Ureter (tissue), 1 donor: ENCODE data around the gene ACVRL1. TPM values are rescaled to one million over a fixed set of nuclear protein-coding genes. Genes with fewer than 3 reads are reported as not detected.

ENCODE experiments used
- DNase-seq: peaks from one replicate; pipeline ENCODE4 v3.0.0-alpha.2; 2020; ENCODE audit warnings: low spot score
- total RNA-seq: library from RNA; stranded (reverse); gene quantifications from one replicate; pipeline ENCODE4 v1.2.4, GENCODE V29; 2023
- donor health status: DM: yes; HTN: yes; CAD: no.

Gene ACVRL1
- total RNA-seq, 1 donor from 2014 or later: 46.8 TPM

GRCh38 chr12:51915951-51916350 is 8.6 kb downstream of the ACVRL1 start:
- no peak for DNase-seq

GRCh38 chr12:51917041-51917590 is 9.8 kb downstream of the ACVRL1 start:
- DNase-seq: no peak

GRCh38 chr12:51917746-51918453 is 10.6 kb downstream of the ACVRL1 start:
- no peak for DNase-seq

- no peak for DNase-seq
Measured at GRCh38 chr12:51920046-51920445, 12.7 kb downstream of the ACVRL1 start.

GRCh38 chr12:51921017-51921725 is 13.9 kb downstream of the ACVRL1 start:
- no peak for DNase-seq

- DNase-seq: no peak
Measured at GRCh38 chr12:51922146-51922545, 14.8 kb downstream of the ACVRL1 start.

- peak; percentile 75 for DNase-seq
Measured at GRCh38 chr12:51922762-51923505, 15.6 kb downstream of the ACVRL1 start.

GRCh38 chr12:51923506-51924365 is 16.4 kb downstream of the ACVRL1 start:
- DNase-seq: peak; percentile 59

- no peak for DNase-seq
Measured at GRCh38 chr12:51924551-51925319, 17.4 kb downstream of the ACVRL1 start.

- DNase-seq: no peak
Measured at GRCh38 chr12:51925346-51926063, 18.2 kb downstream of the ACVRL1 start.

GRCh38 chr12:51926064-51926632 is 18.8 kb downstream of the ACVRL1 start:
- no peak for DNase-seq

- no peak for DNase-seq
Measured at GRCh38 chr12:51926718-51927117, 19.4 kb downstream of the ACVRL1 start.

GRCh38 chr12:51932218-51933076 is 25.1 kb downstream of the ACVRL1 start:
- DNase-seq: no peak

- DNase-seq: no peak
Measured at GRCh38 chr12:51934080-51934479, 26.8 kb downstream of the ACVRL1 start.

- no peak for DNase-seq
Measured at GRCh38 chr12:51937926-51938325, 30.6 kb downstream of the ACVRL1 start.

GRCh38 chr12:51938726-51939125 is 31.4 kb downstream of the ACVRL1 start:
- no peak for DNase-seq

- no peak for DNase-seq
Measured at GRCh38 chr12:51941011-51941581, 33.8 kb downstream of the ACVRL1 start.

GRCh38 chr12:51941604-51942003 is 34.3 kb downstream of the ACVRL1 start:
- peak; percentile 65 for DNase-seq
